Uterus (tissue), 2 donors: ENCODE data around the gene C1QTNF4.

Source experiments
- POLR2A ChIP-seq, 2 donors: fragments of 450-650 bp; IDR thresholded peaks; one replicate each; pipeline ENCODE4 v1.6.1; 2016; ENCODE audit warnings: antibody characterized with exemption in 2 of 2, mild to moderate bottlenecking in 1 of 2, moderate library complexity in 1 of 2
- TF ChIP-seq, protein P1 (sequence below), 4 experiments: fragments of 200-600 bp in 2 of 4; fragments of 450-650 bp in 2 of 4; sonication (generic) in 2 of 4; IDR thresholded peaks; one replicate each; pipeline ENCODE4 v1.5.1; 2016 to 2019; ENCODE audit warnings: antibody characterized with exemption in 4 of 4, mild to moderate bottlenecking in 2 of 4, moderate library complexity in 1 of 4

DNA sequence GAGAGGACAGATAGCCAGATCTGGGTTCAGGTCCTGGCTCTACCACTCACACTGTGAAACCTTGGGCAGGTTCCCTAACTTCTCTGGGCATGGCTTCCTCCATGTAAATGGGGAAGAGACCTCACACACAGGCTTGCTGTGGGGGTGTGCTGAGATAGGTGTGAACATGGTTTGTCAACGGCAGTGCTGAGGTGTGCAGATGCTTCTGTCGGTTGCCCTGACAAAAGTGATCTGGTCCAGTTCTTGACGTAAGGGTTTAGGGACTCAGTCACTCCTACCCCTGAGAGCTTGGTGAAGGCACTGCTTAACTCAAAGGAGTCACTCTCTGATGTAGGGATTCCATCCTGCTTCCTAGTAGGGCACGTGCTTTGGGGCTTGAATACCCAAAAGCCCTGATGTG lies 2.0 kb downstream of the C1QTNF4 start:
- TF ChIP-seq POLR2A (IDR thresholded peaks at IDR 0.05), result no peak
- TF ChIP-seq, protein P1, sequence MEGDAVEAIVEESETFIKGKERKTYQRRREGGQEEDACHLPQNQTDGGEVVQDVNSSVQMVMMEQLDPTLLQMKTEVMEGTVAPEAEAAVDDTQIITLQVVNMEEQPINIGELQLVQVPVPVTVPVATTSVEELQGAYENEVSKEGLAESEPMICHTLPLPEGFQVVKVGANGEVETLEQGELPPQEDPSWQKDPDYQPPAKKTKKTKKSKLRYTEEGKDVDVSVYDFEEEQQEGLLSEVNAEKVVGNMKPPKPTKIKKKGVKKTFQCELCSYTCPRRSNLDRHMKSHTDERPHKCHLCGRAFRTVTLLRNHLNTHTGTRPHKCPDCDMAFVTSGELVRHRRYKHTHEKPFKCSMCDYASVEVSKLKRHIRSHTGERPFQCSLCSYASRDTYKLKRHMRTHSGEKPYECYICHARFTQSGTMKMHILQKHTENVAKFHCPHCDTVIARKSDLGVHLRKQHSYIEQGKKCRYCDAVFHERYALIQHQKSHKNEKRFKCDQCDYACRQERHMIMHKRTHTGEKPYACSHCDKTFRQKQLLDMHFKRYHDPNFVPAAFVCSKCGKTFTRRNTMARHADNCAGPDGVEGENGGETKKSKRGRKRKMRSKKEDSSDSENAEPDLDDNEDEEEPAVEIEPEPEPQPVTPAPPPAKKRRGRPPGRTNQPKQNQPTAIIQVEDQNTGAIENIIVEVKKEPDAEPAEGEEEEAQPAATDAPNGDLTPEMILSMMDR (IDR thresholded peaks at IDR 0.05), result no peak
